CD4-positive, alpha-beta T cell (primary cell): ENCODE results near the gene TRPV5. TPM values are rescaled to one million over a fixed set of nuclear protein-coding genes. Genes with fewer than 3 reads are reported as not detected.

ENCODE experiments used
- ATAC-seq: fragments of 200-7000 bp; cut with Tn5 transposase; one replicate; pipeline ENCODE4 v1.10.0; 2022; ENCODE audit warnings: mild to moderate bottlenecking; ENCODE audit not compliant: poor library complexity
- CTCF ChIA-PET: fragments of 350-600 bp; sonication (Branson Sonifier 250); formaldehyde crosslinking; loops from one replicate; lab custom pipeline; 2021; ENCODE audit warnings: antibody characterized with exemption, inconsistent platforms; lab: Charles Lee
- POLR2A ChIA-PET: fragments of 350-600 bp; sonication (Branson Sonifier 250); formaldehyde crosslinking; loops from one replicate; lab custom pipeline; 2021; ENCODE audit warnings: antibody characterized with exemption, inconsistent platforms; lab: Charles Lee
- DNase-seq, 14 experiments: peaks; one replicate each; pipeline ENCODE4 v3.0.0-alpha.2; 2013 to 2020; ENCODE audit warnings: mixed read lengths in 2 of 14
- H3K27ac ChIP-seq, 2 donors: one replicate each; pipeline versions ENCODE4 v1.5.1 to v1.7.0; 2013; ENCODE audit warnings: low read length in 2 of 2, low read depth in 1 of 2, mild to moderate bottlenecking in 1 of 2
- H3K27me3 ChIP-seq, 2 experiments: 1 replicate in 1 of 2; 2 replicates in 1 of 2; pipeline versions ENCODE4 v1.6.1 to v1.7.0; 2013; ENCODE audit warnings: low read length in 2 of 2, control low read depth in 1 of 2, mild to moderate bottlenecking in 1 of 2, moderate library complexity in 1 of 2; ENCODE audit not compliant: insufficient read depth in 2 of 2, control insufficient read depth in 1 of 2
- H3K36me3 ChIP-seq: one replicate; pipeline ENCODE4 v1.6.1; 2013; ENCODE audit warnings: low read length, control low read depth; ENCODE audit not compliant: insufficient read depth
- H3K4me1 ChIP-seq: one replicate; pipeline ENCODE4 v1.6.1; 2013; ENCODE audit warnings: low read length, control low read depth; ENCODE audit not compliant: insufficient read depth
- H3K4me3 ChIP-seq: one replicate; pipeline ENCODE4 v1.5.1; 2013; ENCODE audit warnings: mild to moderate bottlenecking, low read length, moderate library complexity
- H3K9me3 ChIP-seq, 2 experiments: 1 replicate in 1 of 2; 2 replicates in 1 of 2; pipeline versions ENCODE4 v1.6.1 to v1.7.0; 2013; ENCODE audit warnings: low read length in 2 of 2, mild to moderate bottlenecking in 2 of 2, control low read depth in 1 of 2, moderate library complexity in 1 of 2; ENCODE audit not compliant: control insufficient read depth in 1 of 2, insufficient read depth in 1 of 2
- H3K27ac Mint-ChIP-seq: one replicate; pipeline ENCODE4 v1.8.0; 2020; ENCODE audit warnings: mixed read lengths
- H3K27me3 Mint-ChIP-seq: one replicate; pipeline ENCODE4 v1.8.0; 2021; ENCODE audit warnings: mixed read lengths
- H3K36me3 Mint-ChIP-seq: one replicate; pipeline ENCODE4 v1.8.0; 2021; ENCODE audit warnings: low read depth, mixed read lengths
- H3K4me1 Mint-ChIP-seq: one replicate; pipeline ENCODE4 v1.8.0; 2021; ENCODE audit warnings: low read depth, mixed read lengths
- H3K4me3 Mint-ChIP-seq: one replicate; pipeline ENCODE4 v1.8.0; 2020; ENCODE audit warnings: mild to moderate bottlenecking, mixed read lengths
- H3K9me3 Mint-ChIP-seq: one replicate; pipeline ENCODE4 v1.8.0; 2020; ENCODE audit warnings: mixed read lengths
- CTCF ChIP-seq: fragments of 200-600 bp; IDR thresholded peaks from one replicate; pipeline ENCODE4 v1.8.0; 2022; ENCODE audit warnings: antibody characterized with exemption, mild to moderate bottlenecking
- intact Hi-C, 2 experiments: fragments of 100-400 bp; cut with DNase I in 1 of 2; cut with micrococcal nuclease in 1 of 2; formaldehyde crosslinking; loops; one replicate each; pipeline versions ENCODE4 v1.15.1 to v1.9.0; 2023 to 2025; cut with DNase I, micrococcal nuclease
- total RNA-seq, 174 experiments: library from RNA in 2 of 174; stranded (reverse) in 2 of 174; gene quantifications; one replicate each; pipeline ENCODE4 v1.2.3 and lab custom pipeline; 2021 to 2026

TRPV5 gene
- total RNA-seq, 2 experiments from 2014 or later, result not detected

- Histone ChIP-seq H3K27me3 (no peaks in the 10 kb centered on the region), H3K36me3 (peaks cover 22% of the 10 kb centered on the region), H3K4me3 (no peak overlapping the region), H3K4me1 (peaks cover 9% of the 10 kb centered on the region), H3K9me3 (peaks cover 0 to 4% of the 10 kb centered on the region in 2 experiments), H3K27ac (no peak overlapping the region)
- intact Hi-C loops, result loop anchor here in 1 of 2 experiments (5.0 to 10.0 kb wide), 2 partner anchors 55 to 337 kb away; no protein-coding TSS in a partner anchor
- ChIA-PET POLR2A (interaction anchor here (0.8 kb wide), 1 partner anchor 60 kb away, joined by 3 read pairs; no protein-coding TSS in a partner anchor), CTCF (no interaction called here)
- DNase-seq, result no peak
- H3K4me1 Mint-ChIP-seq, result peaks cover 6% of the 10 kb centered on the region
- no peaks in the 10 kb centered on the region for H3K27me3 Mint-ChIP-seq
- H3K36me3 Mint-ChIP-seq, result peaks cover 57% of the 10 kb centered on the region
- H3K27ac Mint-ChIP-seq, result no peak overlapping the region
- no peaks in the 10 kb centered on the region for H3K9me3 Mint-ChIP-seq
- no peak for TF ChIP-seq CTCF
- ATAC-seq, result no peak
- no peak overlapping the region for H3K4me3 Mint-ChIP-seq
Observed at GRCh38 chr7:142869434-142869833, 64.1 kb downstream of the TRPV5 start.

- Mint-ChIP-seq H3K9me3 (no peaks in the 10 kb centered on the region), H3K4me3 (no peak overlapping the region), H3K27ac (no peak overlapping the region), H3K36me3 (peaks cover 62% of the 10 kb centered on the region), H3K27me3 (no peaks in the 10 kb centered on the region), H3K4me1 (peaks cover 6% of the 10 kb centered on the region)
- H3K4me3 ChIP-seq, result no peak overlapping the region
- DNase-seq, result no peak
- intact Hi-C loops, result loop anchor here in 1 of 2 experiments (5.0 to 10.0 kb wide), 2 partner anchors 54 to 337 kb away; no protein-coding TSS in a partner anchor
- CTCF ChIA-PET, result no interaction called here
- no peak overlapping the region for H3K27ac ChIP-seq
- ATAC-seq, result no peak
- H3K4me1 ChIP-seq, result peaks cover 9% of the 10 kb centered on the region
- H3K9me3 ChIP-seq, result peaks cover 0 to 4% of the 10 kb centered on the region in 2 experiments
- no peak for TF ChIP-seq CTCF
- H3K36me3 ChIP-seq, result peaks cover 22% of the 10 kb centered on the region
- POLR2A ChIA-PET, result interaction anchor here (0.8 kb wide), 1 partner anchor 60 kb away, joined by 3 read pairs; no protein-coding TSS in a partner anchor
- H3K27me3 ChIP-seq, result no peaks in the 10 kb centered on the region
Observed at GRCh38 chr7:142868986-142869415, 64.5 kb downstream of the TRPV5 start.

DNA sequence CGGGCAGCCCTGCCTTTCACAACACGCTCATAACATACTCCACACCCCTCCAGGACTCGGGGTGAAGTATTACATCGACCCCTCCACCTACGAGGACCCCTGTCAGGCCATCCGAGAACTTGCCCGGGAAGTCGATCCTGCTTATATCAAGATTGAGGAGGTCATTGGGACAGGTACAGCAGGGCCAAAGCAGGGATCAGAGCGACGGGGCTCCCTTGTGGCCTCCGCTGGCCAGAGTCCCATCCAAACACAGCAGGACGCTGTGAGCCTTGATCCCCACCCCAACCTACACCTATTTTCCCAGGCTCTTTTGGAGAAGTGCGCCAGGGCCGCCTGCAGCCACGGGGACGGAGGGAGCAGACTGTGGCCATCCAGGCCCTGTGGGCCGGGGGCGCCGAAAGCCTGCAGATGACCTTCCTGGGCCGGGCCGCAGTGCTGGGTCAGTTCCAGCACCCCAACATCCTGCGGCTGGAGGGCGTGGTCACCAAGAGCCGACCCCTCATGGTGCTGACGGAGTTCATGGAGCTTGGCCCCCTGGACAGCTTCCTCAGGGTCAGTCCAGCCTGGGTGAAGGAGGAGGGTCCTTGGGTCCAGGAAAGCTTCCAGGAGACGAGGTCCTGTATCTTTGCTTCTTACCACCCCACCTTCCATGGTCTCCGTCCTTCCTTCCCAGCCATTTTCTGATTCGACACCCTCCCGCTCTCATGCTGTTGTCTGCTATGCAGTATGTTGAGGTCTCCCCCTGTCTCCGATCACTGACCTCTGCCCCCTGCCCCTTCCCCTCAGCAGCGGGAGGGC, 65.2 kb downstream of the TRPV5 start:
- no peaks in the 10 kb centered on the region for H3K27me3 Mint-ChIP-seq
- Histone ChIP-seq H3K27ac (no peak overlapping the region), H3K4me3 (no peak overlapping the region), H3K4me1 (peaks cover 9% of the 10 kb centered on the region), H3K36me3 (peaks cover 22% of the 10 kb centered on the region), H3K9me3 (peaks cover 0 to 3% of the 10 kb centered on the region in 2 experiments), H3K27me3 (no peaks in the 10 kb centered on the region)
- ATAC-seq, result no peak
- H3K27ac Mint-ChIP-seq, result no peak overlapping the region
- intact Hi-C loops, result loop anchor here in 1 of 2 experiments (5.0 to 10.0 kb wide), 2 partner anchors 54 to 336 kb away; no protein-coding TSS in a partner anchor
- H3K4me1 Mint-ChIP-seq, result peaks cover 6% of the 10 kb centered on the region
- no peak for DNase-seq
- ChIA-PET CTCF (no interaction called here), POLR2A (interaction anchor here (0.8 kb wide), 1 partner anchor 59 kb away, joined by 3 read pairs; no protein-coding TSS in a partner anchor)
- no peak for TF ChIP-seq CTCF
- no peaks in the 10 kb centered on the region for H3K9me3 Mint-ChIP-seq
- H3K4me3 Mint-ChIP-seq, result no peak overlapping the region
- peaks cover 68% of the 10 kb centered on the region for H3K36me3 Mint-ChIP-seq
